NCI-H2227 (cell line): ENCODE measurements around the gene GNAT2.
"Not testable (repeated sequence)": the region's sequence is repeated elsewhere in the genome, so short reads cannot be mapped to it uniquely, and the experiment has no call there.

Experiments used
- DNase-seq: peaks from one replicate; lab custom pipeline; 2025; ENCODE audit not compliant: unreplicated experiment; lab: John Stamatoyannopoulos, UW

The GNAT2 gene

GRCh38 chr1:109619576-109620400 lies at the start of gene GNAT2, which contains the start of gene AMPD2:
Gene GNAT2, minus strand, starts transcription at chr1:109619616. Its CDS starts 6,746 bp downstream, at chr1:109612870.
Gene AMPD2, plus strand, starts transcription at chr1:109619837. Its CDS starts 1,339 bp downstream, at chr1:109621176.
- DNase-seq = peak; percentile 83

GRCh38 chr1:109668123-109668775 lies 48.8 kb upstream of the GNAT2 start:
- DNase-seq = no peak

DNA sequence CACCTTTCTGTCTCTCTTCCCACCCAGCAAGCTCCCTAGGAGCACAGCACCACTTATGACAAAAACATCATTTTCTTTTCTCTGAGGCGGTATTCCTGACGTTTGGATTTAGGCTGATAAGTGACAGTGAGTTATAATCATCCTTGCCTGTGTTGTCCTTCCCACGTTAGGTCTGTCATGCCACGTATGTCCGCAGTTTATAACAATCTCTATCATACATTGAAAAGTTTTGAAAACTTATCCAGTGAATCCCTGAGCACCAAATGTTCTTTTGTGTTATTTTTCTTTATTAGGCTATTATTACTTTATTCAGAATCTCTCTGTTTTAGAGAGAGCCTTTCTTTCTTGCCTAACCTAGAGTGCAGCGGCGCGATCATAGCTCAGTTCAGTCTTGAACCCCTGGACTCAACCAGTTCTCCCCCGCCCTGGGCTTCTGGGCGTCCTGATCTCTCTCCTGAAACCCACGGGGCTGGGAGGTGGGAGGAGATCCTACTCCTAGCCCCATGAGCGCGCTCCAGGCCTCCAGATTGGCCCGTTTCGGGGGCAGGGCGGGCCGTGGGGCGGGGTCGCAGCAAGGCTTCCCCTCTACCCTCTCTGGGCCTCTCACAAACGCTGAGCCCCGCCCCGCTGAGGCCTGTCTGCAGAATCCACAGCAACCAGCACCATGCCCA lies 48.2 kb upstream of the GNAT2 start, which contains the start of gene GSTM2:
GSTM2 (plus strand) TSS at position 606 of the 671 bp plus-strand sequence; CDS start at position 665, 59 bp downstream.
- peak; percentile 93 for DNase-seq

DNA sequence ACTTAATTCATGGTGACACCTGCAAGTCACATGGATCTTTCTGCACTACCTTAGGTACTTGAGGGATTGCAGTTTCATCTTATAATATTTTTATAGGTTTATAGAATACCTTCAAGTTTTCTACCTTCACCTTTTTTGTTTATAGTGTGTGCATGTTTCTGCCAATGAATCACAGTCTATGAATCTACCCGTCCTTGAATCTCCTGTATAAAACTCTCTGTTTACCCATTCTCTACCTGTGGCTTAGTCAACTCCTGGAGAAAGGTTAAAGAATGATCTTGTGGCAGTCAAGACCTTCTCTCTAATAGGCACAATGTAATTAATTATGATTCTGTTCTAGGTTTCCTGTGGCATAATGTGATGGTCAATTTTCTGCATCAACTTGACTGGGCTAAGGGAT lies 45.3 kb upstream of the GNAT2 start:
- no peak for DNase-seq

GRCh38 chr1:109661391-109661790 lies 42.0 kb upstream of the GNAT2 start:
- DNase-seq = no peak

GRCh38 chr1:109660691-109661026 lies 41.2 kb upstream of the GNAT2 start:
- not testable (repeated sequence) for DNase-seq

DNA sequence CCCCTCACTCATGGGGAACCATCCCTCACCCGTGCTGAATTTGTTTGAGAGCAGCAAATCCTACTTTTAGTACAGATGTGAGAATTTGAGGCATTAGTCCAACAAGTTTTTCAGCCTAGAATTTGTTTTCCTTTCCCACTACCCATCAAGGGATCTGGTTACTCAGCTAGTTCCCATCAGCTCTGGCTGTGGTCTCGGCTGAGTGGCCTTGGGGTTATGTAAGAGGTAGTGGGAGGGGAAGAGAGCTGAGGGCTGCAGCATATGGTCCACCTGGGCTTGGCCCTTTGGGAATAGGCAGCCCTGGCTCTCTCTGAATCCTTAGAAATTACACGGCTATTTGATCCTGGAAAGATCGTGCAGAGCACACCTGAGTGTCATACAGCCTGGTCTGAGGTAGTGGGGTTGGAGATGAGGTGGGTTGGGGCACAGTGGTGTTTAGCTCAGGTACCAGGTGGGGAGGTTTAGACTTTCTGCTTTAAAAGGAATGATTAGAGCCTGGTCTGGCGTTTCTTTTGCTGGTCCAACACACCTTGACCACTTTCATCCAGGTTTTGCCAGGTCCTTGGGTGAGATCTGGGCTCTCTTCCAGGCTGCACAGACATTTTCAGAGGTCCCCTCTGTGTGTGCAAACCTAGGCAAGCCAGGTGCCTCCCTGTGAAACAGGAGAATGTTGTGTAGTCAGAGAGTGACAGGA lies 40.7 kb upstream of the GNAT2 start:
- no peak for DNase-seq

GRCh38 chr1:109659145-109659544 lies 39.7 kb upstream of the GNAT2 start:
- no peak for DNase-seq

- DNase-seq = no peak
These were observed 39.2 kb upstream of the GNAT2 start for GRCh38 chr1:109658533-109659042.

DNA sequence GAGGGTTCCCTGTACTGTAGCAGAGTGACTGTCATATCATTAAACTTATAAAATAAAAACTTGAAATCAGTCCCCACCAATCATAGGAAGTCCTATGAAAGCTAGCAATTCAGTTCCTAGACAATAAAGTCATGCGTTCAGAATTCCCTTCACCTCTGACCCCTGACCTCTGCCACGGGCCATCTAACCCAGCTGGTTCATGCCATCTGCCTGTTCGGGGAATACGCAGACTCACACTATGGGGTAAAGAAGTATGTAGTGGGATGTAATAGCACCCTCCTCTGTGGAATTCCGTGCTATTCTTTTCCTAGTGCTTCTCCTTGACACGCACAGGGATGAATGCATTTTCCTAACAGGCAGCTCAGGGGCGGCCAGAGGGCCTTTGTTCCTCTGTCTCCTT lies 38.6 kb upstream of the GNAT2 start:
- DNase-seq = no peak

GRCh38 chr1:109657395-109657794 lies 38.0 kb upstream of the GNAT2 start:
- no peak for DNase-seq

- peak; percentile 77 for DNase-seq
These were observed 36.5 kb upstream of the GNAT2 start, which contains the start of gene GSTM4 for GRCh38 chr1:109655615-109656519. Gene GSTM4, plus strand, starts transcription at chr1:109656099. Its CDS starts 291 bp downstream, at chr1:109656390.

DNA sequence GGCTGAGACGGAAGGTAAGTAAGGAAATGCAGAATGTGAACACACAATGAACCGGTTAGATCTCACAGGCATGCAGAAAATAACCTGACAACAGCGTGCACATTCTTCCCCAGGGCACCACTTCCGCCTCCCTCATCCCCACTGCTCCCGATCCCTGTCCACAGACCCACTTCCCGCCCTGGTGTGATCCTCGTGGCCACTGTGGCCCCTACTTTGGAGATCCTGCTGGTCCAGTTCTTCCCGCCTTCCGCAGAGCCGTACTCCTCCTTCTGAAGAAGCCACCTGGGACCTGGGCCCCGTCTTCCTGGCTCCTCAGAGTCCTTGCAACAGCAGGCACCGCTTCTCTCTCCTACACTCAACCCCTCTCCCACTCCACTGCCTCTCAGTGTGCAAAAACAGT lies 35.1 kb upstream of the GNAT2 start:
- DNase-seq = no peak

- peak; percentile 80 for DNase-seq
These were observed 33.9 kb upstream of the GNAT2 start for GRCh38 chr1:109653306-109653705.

DNA sequence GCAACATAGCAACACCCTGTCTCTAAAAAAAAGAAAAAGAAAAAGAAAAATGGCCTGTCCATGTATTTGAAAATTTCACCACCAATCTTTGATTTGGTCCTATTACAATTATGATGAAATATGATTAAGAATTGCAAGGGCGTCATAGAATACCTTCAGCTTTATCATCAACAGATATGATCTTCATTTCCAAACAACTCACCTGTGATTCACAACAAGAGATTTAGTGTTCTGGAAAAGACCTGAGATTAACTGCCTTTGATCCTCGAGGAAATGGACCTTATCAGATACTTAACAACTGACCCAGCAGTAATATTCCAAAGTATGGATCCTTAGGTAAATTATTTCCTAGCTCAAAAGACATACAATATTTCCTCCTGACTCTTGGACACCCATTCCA lies 33.0 kb upstream of the GNAT2 start:
- DNase-seq = no peak

DNA sequence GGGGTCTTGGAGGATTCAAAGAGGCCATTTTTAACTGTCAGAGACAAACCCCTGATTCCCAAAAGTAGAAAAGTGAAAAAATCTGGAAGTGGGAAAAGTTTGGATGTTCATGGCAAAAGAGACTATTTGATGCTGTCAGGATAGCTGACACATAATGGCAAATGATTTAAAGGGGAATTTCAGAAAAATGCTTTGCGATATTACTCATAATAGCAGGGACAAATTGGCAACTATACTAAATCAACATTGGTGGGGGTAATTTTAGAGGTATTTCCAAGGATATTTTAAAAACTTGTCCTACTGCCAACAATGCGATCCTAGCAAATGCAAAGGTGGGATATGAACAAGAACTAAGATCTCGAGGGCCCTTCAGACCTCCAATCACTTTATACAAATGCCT lies 31.2 kb upstream of the GNAT2 start:
- no peak for DNase-seq

DNA sequence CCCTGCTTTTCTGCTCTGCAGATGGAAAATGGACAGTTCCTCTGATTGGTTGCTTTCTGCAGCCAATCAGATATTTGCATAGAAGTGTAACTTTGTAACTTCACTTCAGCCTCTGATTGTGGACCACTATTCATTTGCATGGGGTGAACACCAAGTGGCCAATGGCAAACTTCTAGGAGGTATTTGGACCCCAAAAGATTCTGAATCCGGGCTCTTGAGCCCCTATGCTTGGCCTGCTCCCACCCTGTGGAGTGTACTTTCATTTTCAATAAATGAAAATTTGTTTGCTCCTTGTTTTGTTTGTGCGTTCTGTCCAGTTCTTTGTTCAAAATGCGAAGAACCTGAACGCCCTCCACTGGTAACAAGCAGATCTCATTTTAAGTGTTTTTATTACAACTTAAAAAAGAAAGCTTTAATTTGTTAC lies 30.1 kb upstream of the GNAT2 start:
- DNase-seq = peak; percentile 45

- DNase-seq = no peak
These were observed 25.3 kb upstream of the GNAT2 start for GRCh38 chr1:109644670-109645069.

- peak; percentile 40 for DNase-seq
These were observed 24.2 kb upstream of the GNAT2 start for GRCh38 chr1:109643385-109644230.
